GM12892 (cell line): ENCODE measurements around the gene CIAO2A.

ENCODE experiments used
- POLR2A ChIP-seq: IDR thresholded peaks from 2 replicates; pipeline ENCODE4 v1.6.1; 2011; ENCODE audit warnings: low read depth, low read length, control low read depth
- POLR2AphosphoS5 ChIP-seq: IDR thresholded peaks from 2 replicates; pipeline ENCODE4 v1.6.1; 2011; ENCODE audit warnings: low read depth, low read length, control low read depth
- TAF1 ChIP-seq: IDR thresholded peaks from 2 replicates; pipeline ENCODE4 v1.6.1; 2011; ENCODE audit warnings: low read depth, mild to moderate bottlenecking, control low read depth, low read length, borderline replicate concordance

DNA sequence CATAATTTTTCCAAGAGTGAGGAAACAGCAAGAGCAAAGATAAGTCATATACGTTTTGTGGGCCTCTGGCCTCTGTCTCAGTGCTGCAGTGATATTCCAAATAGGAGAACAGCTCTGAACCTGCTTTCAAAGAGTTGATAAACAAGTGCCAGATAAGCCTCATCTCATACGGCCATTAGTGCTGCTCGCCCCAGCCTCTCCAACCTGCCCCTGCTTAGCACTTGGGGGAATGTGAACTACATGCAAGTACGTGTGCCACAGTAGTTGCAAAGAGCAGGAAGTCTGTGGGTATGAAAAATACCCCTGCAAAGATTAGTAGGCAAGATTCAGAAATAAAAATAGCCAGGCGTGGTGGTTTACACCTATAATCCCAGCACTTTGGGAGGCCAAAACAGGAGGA lies 61.3 kb downstream of the CIAO2A start:
- TF ChIP-seq POLR2AphosphoS5 (no peak), TAF1 (no peak), POLR2A (no peak)
